NCI-H2227 (cell line): Measurements from ENCODE around the gene ST8SIA1.

Experiments
- DNase-seq: peaks from one replicate; lab custom pipeline; 2025; ENCODE audit not compliant: unreplicated experiment; lab: John Stamatoyannopoulos, UW

Gene ST8SIA1

GRCh38 chr12:22285846-22286245 is 48.7 kb downstream of the ST8SIA1 start:
- DNase-seq, result no peak

GRCh38 chr12:22284871-22285270 is 49.6 kb downstream of the ST8SIA1 start:
- DNase-seq, result no peak

GRCh38 chr12:22283508-22283907 is 51.0 kb downstream of the ST8SIA1 start:
- DNase-seq, result no peak

- DNase-seq, result no peak
Measured at GRCh38 chr12:22283006-22283506, 51.5 kb downstream of the ST8SIA1 start.

DNA sequence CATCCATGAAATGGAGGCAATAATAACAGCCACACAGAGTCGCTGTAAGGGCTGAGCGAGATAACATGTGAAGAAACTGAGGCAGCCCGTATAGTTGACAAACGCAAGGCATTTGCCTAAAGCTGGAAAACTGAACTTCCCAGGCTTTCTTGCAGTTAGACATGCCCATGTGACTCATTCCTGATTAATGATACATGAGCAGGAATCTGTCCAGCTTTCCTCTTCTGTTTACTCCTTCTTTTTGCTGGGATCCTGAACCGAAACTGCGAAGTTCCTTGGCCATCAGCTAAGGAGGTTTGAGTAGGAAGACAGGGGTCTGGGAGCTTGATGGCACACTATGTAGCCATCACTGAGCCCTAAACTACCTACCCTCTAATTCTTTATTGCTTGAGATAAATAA is 52.2 kb downstream of the ST8SIA1 start:
- DNase-seq, result no peak

- no peak for DNase-seq
Measured at GRCh38 chr12:22276867-22277266, 57.6 kb downstream of the ST8SIA1 start.

GRCh38 chr12:22276313-22276712 is 58.2 kb downstream of the ST8SIA1 start:
- DNase-seq, result no peak

DNA sequence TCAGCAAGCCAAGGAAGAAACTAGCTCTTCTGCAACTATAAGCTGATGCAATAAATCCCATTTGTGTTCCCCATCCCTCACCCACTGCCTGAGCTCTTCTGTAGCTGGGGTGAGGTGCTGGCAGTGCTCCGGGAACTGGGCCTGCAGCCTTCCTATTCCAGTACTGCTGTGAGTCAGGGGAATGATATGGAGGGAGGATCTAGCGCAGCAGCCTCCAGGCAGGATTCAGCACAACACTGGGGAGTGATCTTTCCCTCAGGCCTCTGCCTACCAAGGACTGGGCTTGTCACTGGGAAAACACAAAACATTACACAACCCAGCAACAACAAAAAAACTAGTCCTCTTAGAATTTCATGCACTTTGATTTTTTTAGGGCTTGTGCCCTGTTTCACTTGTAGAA is 58.7 kb downstream of the ST8SIA1 start:
- no peak for DNase-seq

GRCh38 chr12:22272335-22273151 is 62.0 kb downstream of the ST8SIA1 start:
- DNase-seq, result no peak

DNA sequence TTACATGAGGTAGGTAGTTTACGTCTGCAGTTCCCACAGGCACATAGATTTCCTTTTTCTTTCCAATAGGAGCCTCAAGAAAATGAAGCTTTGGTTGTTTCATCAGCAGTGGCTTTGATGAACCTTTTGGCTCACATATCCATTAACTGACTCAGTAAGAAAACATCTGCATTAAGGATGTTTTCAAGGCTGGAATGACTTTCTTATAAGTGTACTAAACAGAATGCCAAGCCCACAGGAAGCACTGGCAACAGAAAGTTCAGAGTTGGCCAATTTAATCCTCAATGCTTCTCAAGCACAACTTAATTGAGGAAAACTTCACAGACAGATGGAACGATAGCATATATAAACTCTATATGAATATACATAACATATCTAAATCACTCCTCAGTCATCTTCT is 63.5 kb downstream of the ST8SIA1 start:
- no peak for DNase-seq

DNA sequence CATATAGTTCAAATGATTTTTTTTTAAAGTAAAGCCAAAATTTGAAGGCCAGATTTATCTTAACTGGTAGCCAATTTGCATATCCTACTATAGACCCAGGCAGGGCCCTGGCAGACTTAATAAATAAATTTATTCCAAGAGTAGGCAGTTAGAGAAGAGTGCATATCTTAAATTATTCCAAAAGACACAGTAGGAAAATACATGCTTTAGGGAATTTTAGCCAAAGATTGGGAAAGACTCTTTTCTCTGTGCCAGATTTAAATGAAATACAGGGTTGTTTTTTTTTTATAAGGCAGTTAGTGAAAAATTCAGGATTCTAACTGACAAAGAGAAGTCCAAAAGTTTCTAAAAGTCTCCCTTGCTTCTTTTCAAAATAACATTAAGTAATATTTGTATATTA is 65.5 kb downstream of the ST8SIA1 start:
- no peak for DNase-seq

- no peak for DNase-seq
Measured at GRCh38 chr12:22268406-22268805, 66.1 kb downstream of the ST8SIA1 start.

GRCh38 chr12:22266101-22266500 is 68.4 kb downstream of the ST8SIA1 start:
- no peak for DNase-seq

DNA sequence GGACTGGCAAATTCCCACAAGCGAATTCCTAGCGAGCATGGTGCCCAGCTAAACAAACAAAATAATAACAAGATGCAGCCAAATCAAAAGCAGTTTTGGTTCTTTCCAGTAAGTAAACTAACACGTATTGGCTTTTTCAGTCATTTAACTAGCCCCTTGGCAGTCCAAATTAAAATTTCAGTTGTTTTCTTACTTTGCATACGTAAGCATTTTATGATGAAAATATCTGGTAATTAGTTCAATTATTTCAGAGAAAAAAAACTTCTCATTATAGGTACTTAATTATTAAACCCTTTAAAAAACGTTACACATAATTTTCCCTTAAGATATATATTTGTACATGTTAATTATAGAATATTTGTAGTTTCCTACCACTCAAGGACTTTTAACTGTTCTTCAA is 70.1 kb downstream of the ST8SIA1 start:
- no peak for DNase-seq

GRCh38 chr12:22262309-22262708 is 72.2 kb downstream of the ST8SIA1 start:
- DNase-seq, result peak; percentile 1

DNA sequence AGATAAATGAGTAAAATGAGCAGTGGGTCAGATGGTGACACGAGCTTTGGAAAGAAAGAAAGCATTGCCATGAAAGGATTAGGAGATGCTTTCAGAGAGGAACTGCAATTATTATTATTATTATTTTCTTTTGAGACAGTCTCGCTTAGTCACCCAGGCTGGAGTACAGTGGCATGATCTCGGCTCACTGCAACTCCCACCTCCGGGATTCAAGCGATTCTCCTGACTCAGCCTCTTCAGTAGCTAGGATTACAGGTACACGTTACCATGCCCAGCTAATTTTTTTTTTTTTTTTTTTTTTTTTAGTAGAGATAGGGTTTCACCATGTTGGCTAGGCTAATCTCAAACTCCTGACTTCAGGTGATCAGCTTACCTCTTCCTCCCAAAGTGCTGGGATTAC is 77.4 kb downstream of the ST8SIA1 start:
- no peak for DNase-seq

DNA sequence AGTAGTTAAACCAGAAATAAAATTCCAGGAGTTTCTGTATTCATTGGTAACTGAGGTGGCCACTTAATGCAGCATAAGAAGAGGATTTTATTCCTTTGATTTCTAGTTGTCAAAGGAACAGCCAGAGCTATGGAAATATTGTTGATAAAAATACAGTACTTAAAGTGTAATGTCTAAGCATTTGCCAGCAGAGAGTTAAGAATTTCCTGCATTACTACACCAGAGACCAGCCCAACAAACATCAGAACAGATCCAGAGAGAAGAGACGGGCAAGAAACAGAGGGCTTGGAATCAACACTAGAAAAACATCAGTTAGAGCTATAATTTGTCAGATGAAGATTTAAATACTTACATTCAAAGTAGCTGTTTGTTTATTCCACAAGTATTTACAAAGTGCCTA is 77.9 kb downstream of the ST8SIA1 start:
- no peak for DNase-seq

GRCh38 chr12:22256041-22256441 is 78.5 kb downstream of the ST8SIA1 start:
- DNase-seq, result no peak

DNA sequence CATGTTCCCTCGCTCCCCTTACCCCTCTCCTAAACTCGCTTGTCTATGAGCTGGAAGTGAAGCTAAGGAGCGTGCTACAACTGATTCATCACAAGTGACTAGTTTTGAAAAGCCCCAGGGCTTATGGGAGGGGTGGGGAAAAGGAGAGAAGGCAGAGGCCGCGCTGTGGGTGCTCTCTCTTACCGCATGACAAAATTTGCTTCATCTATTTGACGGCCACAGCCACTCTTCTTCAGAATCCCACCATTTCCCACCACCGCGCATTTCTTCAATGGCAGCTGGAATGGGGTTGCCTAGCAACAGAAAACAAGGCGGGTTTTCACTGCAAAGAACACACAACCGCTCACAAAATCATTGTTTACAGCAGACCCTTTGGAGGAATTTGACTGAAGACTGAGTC is 79.4 kb downstream of the ST8SIA1 start:
- DNase-seq, result no peak

DNA sequence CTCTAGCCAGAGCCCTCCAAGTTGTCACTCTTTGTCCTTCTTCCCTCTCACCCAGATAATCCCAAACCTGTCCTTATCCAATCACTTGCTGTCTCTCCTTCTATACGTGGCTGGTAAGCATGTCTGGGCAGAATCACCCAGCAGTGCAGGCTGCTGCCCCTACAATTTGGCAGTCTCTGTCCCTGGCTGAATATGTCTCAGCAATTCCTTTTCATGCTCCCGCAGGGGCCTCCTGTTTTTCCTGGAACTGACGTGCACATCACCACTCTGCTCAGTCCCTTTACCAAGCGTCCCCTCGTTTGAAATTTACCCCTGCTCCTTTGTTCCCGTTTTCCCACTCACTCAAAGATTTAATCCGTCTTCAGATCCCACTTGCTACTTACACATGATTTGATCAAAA is 80.0 kb downstream of the ST8SIA1 start:
- no peak for DNase-seq

GRCh38 chr12:22252057-22252456 is 82.5 kb downstream of the ST8SIA1 start:
- no peak for DNase-seq

- no peak for DNase-seq
Measured at GRCh38 chr12:22250762-22251161, 83.7 kb downstream of the ST8SIA1 start.

GRCh38 chr12:22248571-22249115 is 85.9 kb downstream of the ST8SIA1 start:
- DNase-seq, result no peak
